HepG2 (cell line): ENCODE data around the gene SLC6A8. TPM values are rescaled to one million over a fixed set of nuclear protein-coding genes. Genes with fewer than 3 reads are reported as not detected.

ENCODE experiments used
- GABPA ChIP-seq, 2 experiments: IDR thresholded peaks; 2 replicates each; pipeline ENCODE4 v1.6.1; 2011 to 2016; ENCODE audit warnings: low read depth in 2 of 2, low read length in 1 of 2, missing biosample characterization in 1 of 2, missing genetic modification characterization in 1 of 2
- HES4 ChIP-seq: sonication (generic); formaldehyde crosslinking; IDR thresholded peaks from 2 replicates; pipeline ENCODE4 v1.9.0; 2021; ENCODE audit warnings: mild to moderate bottlenecking, missing genetic modification reagents, borderline replicate concordance
- SMARCE1 ChIP-seq: fragments of 450-650 bp; IDR thresholded peaks from 2 replicates; pipeline ENCODE4 v1.6.1; 2017; ENCODE audit warnings: borderline replicate concordance
- SOX6 ChIP-seq, 2 experiments: fragments of 450-650 bp in 1 of 2; sonication (generic) in 1 of 2; formaldehyde crosslinking in 1 of 2; IDR thresholded peaks; 2 replicates each; pipeline versions ENCODE4 v1.4.0 to v1.6.1; 2017 to 2020; ENCODE audit warnings: antibody characterized with exemption in 1 of 2, mild to moderate bottlenecking in 1 of 2, missing genetic modification reagents in 1 of 2
- TBX2 ChIP-seq: sonication (generic); formaldehyde crosslinking; IDR thresholded peaks from 2 replicates; pipeline ENCODE4 v1.5.0; 2020; ENCODE audit warnings: missing genetic modification reagents, mild to moderate bottlenecking, borderline replicate concordance
- ZBTB7A ChIP-seq: sonication (generic); formaldehyde crosslinking; IDR thresholded peaks from 2 replicates; pipeline ENCODE4 v1.8.0; 2022; ENCODE audit warnings: mild to moderate bottlenecking, missing genetic modification reagents
- ZNF224 ChIP-seq: sonication (generic); formaldehyde crosslinking; IDR thresholded peaks from 2 replicates; pipeline ENCODE4 v1.5.0; 2020; ENCODE audit warnings: mild to moderate bottlenecking, missing genetic modification reagents
- ZNF781 ChIP-seq: sonication (generic); formaldehyde crosslinking; IDR thresholded peaks from 2 replicates; pipeline ENCODE4 v1.5.1; 2020; ENCODE audit warnings: borderline replicate concordance, mild to moderate bottlenecking, missing genetic modification reagents; ENCODE audit errors: not compliant biosample characterization
- polyA plus RNA-seq, 8 experiments: library from polyadenylated mRNA; depleted of rRNA in 3 of 8; stranded (reverse) in 7 of 8; unstranded in 1 of 8; fragments of >200 nt; fragmentation: Illumina TruSeq in 4 of 8; extraction: Trizol in 4 of 8; gene quantifications; 2 replicates each; pipeline versions ENCODE4 v1.2.1 to v1.2.3, GENCODE V29; 2011 to 2016; ENCODE audit warnings: low read depth in 4 of 8, missing spikeins in 1 of 8, mixed read lengths in 1 of 8; ENCODE audit not compliant: insufficient read depth in 1 of 8
- total RNA-seq, 5 experiments: library from RNA; depleted of rRNA; stranded (reverse); fragments of >200 nt; fragmentation: Illumina TruSeq; extraction: Trizol; gene quantifications; 2 replicates each; pipeline ENCODE4 v1.2.3, GENCODE V29; 2016; ENCODE audit warnings: low read depth in 1 of 5
- TF ChIP-seq, protein P1 (sequence below): sonication (generic); formaldehyde crosslinking; IDR thresholded peaks from 2 replicates; pipeline ENCODE4 v1.4.0; 2020; ENCODE audit warnings: missing genetic modification reagents
- TF ChIP-seq, protein P2 (sequence below): sonication (generic); formaldehyde crosslinking; IDR thresholded peaks from 2 replicates; pipeline ENCODE4 v1.5.1; 2020; ENCODE audit warnings: mild to moderate bottlenecking, missing genetic modification reagents, borderline replicate concordance
- TF ChIP-seq, protein P3 (sequence below): sonication (generic); formaldehyde crosslinking; conservative IDR thresholded peaks from 2 replicates; pipeline ENCODE4 v1.8.0; 2022; ENCODE audit warnings: mild to moderate bottlenecking, moderate library complexity, missing genetic modification reagents
- TF ChIP-seq, protein P4 (sequence below): IDR thresholded peaks from 2 replicates; pipeline ENCODE4 v1.6.1; 2018; ENCODE audit warnings: missing genetic modification reagents
- TF ChIP-seq, protein P5 (sequence below): sonication (generic); formaldehyde crosslinking; IDR thresholded peaks from 2 replicates; pipeline ENCODE4 v1.5.0; 2020; ENCODE audit warnings: mild to moderate bottlenecking, missing genetic modification reagents

The SLC6A8 gene
- total and polyA plus RNA-seq, 2 of the 13 experiments (the other 11 are each of a cell fraction or from before 2014, with no cell fraction given) = 13.9 to 176 TPM

DNA sequence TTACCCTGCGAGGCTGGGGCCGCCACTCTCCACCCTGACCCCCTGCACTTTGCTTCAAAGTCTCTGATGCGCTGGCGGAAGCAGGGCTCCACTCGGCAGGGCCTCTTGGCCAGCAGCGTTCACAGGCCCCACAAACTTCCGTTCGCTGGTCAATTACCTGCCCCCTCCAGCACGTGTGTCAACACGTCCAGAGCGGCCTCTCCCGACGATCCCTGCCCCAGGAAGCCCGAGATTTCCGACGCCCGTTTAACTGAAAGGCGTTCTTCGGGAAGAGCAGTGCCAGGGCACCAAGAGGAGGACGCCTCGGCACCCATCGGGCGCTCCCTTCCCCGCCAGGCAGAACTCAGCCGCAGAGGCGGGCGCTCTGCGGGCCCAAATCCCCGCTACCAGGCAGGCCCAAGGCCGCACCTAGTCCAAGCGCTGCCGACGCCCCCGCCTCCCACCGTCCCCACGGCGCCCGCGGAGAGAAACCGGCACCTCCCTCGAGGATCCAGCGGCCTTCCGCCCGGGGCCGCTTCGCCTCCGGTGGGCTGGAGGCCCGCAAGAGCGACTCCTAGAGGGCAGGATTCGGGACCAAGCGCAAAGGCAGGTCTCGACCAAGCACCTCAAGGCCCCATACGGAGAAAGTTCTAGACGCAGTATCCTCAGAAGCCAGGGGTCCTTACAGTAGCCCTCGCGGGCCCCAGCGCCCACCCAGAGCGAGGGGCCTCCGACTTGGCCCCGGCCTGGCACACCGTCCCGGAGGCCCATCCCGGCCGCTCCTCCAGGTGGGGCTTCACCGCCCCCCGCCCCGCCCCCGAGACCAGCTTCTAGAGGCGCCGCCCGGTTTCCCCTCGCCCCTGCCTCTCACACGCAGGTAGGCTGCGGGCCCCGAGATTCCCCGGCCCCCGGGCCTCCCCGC lies 35.9 kb downstream of the SLC6A8 start (continued):
- TF ChIP-seq, protein P1, sequence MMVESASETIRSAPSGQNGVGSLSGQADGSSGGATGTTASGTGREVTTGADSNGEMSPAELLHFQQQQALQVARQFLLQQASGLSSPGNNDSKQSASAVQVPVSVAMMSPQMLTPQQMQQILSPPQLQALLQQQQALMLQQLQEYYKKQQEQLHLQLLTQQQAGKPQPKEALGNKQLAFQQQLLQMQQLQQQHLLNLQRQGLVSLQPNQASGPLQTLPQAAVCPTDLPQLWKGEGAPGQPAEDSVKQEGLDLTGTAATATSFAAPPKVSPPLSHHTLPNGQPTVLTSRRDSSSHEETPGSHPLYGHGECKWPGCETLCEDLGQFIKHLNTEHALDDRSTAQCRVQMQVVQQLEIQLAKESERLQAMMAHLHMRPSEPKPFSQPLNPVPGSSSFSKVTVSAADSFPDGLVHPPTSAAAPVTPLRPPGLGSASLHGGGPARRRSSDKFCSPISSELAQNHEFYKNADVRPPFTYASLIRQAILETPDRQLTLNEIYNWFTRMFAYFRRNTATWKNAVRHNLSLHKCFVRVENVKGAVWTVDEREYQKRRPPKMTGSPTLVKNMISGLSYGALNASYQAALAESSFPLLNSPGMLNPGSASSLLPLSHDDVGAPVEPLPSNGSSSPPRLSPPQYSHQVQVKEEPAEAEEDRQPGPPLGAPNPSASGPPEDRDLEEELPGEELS (CRISPR knock-in tag) = peak; percentile 56
- TF ChIP-seq SOX6 (IDR thresholded peaks at IDR 0.05) = no peak
- peak; percentile 50 for TF ChIP-seq SOX6 (CRISPR knock-in tag; IDR thresholded peaks at IDR 0.05)
- no peak for TF ChIP-seq ZBTB7A (CRISPR knock-in tag)
- TF ChIP-seq TBX2 = peak; percentile 74
- no peak for TF ChIP-seq SMARCE1
- TF ChIP-seq, protein P2, sequence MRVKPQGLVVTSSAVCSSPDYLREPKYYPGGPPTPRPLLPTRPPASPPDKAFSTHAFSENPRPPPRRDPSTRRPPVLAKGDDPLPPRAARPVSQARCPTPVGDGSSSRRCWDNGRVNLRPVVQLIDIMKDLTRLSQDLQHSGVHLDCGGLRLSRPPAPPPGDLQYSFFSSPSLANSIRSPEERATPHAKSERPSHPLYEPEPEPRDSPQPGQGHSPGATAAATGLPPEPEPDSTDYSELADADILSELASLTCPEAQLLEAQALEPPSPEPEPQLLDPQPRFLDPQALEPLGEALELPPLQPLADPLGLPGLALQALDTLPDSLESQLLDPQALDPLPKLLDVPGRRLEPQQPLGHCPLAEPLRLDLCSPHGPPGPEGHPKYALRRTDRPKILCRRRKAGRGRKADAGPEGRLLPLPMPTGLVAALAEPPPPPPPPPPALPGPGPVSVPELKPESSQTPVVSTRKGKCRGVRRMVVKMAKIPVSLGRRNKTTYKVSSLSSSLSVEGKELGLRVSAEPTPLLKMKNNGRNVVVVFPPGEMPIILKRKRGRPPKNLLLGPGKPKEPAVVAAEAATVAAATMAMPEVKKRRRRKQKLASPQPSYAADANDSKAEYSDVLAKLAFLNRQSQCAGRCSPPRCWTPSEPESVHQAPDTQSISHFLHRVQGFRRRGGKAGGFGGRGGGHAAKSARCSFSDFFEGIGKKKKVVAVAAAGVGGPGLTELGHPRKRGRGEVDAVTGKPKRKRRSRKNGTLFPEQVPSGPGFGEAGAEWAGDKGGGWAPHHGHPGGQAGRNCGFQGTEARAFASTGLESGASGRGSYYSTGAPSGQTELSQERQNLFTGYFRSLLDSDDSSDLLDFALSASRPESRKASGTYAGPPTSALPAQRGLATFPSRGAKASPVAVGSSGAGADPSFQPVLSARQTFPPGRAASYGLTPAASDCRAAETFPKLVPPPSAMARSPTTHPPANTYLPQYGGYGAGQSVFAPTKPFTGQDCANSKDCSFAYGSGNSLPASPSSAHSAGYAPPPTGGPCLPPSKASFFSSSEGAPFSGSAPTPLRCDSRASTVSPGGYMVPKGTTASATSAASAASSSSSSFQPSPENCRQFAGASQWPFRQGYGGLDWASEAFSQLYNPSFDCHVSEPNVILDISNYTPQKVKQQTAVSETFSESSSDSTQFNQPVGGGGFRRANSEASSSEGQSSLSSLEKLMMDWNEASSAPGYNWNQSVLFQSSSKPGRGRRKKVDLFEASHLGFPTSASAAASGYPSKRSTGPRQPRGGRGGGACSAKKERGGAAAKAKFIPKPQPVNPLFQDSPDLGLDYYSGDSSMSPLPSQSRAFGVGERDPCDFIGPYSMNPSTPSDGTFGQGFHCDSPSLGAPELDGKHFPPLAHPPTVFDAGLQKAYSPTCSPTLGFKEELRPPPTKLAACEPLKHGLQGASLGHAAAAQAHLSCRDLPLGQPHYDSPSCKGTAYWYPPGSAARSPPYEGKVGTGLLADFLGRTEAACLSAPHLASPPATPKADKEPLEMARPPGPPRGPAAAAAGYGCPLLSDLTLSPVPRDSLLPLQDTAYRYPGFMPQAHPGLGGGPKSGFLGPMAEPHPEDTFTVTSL = no peak
- TF ChIP-seq ZNF224 (CRISPR knock-in tag) = no peak
- TF ChIP-seq, protein P3, sequence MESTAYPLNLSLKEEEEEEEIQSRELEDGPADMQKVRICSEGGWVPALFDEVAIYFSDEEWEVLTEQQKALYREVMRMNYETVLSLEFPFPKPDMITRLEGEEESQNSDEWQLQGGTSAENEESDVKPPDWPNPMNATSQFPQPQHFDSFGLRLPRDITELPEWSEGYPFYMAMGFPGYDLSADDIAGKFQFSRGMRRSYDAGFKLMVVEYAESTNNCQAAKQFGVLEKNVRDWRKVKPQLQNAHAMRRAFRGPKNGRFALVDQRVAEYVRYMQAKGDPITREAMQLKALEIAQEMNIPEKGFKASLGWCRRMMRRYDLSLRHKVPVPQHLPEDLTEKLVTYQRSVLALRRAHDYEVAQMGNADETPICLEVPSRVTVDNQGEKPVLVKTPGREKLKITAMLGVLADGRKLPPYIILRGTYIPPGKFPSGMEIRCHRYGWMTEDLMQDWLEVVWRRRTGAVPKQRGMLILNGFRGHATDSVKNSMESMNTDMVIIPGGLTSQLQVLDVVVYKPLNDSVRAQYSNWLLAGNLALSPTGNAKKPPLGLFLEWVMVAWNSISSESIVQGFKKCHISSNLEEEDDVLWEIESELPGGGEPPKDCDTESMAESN = peak; percentile 36; the same call in 1 of the 2 replicates
- no peak for TF ChIP-seq GABPA (IDR thresholded peaks at IDR 0.05; ENCODE audit: low read depth, low read length)
- TF ChIP-seq GABPA (CRISPR knock-in tag; IDR thresholded peaks at IDR 0.05; ENCODE audit: low read depth) = peak; percentile 82
- TF ChIP-seq, protein P4, sequence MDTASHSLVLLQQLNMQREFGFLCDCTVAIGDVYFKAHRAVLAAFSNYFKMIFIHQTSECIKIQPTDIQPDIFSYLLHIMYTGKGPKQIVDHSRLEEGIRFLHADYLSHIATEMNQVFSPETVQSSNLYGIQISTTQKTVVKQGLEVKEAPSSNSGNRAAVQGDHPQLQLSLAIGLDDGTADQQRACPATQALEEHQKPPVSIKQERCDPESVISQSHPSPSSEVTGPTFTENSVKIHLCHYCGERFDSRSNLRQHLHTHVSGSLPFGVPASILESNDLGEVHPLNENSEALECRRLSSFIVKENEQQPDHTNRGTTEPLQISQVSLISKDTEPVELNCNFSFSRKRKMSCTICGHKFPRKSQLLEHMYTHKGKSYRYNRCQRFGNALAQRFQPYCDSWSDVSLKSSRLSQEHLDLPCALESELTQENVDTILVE = no peak
- no peak for TF ChIP-seq HES4 (CRISPR knock-in tag)
- TF ChIP-seq ZNF781 = peak; percentile 50
- TF ChIP-seq, protein P5, sequence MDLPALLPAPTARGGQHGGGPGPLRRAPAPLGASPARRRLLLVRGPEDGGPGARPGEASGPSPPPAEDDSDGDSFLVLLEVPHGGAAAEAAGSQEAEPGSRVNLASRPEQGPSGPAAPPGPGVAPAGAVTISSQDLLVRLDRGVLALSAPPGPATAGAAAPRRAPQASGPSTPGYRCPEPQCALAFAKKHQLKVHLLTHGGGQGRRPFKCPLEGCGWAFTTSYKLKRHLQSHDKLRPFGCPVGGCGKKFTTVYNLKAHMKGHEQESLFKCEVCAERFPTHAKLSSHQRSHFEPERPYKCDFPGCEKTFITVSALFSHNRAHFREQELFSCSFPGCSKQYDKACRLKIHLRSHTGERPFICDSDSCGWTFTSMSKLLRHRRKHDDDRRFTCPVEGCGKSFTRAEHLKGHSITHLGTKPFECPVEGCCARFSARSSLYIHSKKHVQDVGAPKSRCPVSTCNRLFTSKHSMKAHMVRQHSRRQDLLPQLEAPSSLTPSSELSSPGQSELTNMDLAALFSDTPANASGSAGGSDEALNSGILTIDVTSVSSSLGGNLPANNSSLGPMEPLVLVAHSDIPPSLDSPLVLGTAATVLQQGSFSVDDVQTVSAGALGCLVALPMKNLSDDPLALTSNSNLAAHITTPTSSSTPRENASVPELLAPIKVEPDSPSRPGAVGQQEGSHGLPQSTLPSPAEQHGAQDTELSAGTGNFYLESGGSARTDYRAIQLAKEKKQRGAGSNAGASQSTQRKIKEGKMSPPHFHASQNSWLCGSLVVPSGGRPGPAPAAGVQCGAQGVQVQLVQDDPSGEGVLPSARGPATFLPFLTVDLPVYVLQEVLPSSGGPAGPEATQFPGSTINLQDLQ (CRISPR knock-in tag) = no peak
